Measurements from ENCODE around the gene BET1. TPM values are rescaled to one million over a fixed set of nuclear protein-coding genes. Genes with fewer than 3 reads are reported as not detected.

The BET1 gene
- total RNA-seq, 1 donor from 2014 or later = 35.4 TPM

GRCh38 chr7:93992421-93993110, 11.6 kb downstream of the BET1 start:
- TF ChIP-seq, protein P1, sequence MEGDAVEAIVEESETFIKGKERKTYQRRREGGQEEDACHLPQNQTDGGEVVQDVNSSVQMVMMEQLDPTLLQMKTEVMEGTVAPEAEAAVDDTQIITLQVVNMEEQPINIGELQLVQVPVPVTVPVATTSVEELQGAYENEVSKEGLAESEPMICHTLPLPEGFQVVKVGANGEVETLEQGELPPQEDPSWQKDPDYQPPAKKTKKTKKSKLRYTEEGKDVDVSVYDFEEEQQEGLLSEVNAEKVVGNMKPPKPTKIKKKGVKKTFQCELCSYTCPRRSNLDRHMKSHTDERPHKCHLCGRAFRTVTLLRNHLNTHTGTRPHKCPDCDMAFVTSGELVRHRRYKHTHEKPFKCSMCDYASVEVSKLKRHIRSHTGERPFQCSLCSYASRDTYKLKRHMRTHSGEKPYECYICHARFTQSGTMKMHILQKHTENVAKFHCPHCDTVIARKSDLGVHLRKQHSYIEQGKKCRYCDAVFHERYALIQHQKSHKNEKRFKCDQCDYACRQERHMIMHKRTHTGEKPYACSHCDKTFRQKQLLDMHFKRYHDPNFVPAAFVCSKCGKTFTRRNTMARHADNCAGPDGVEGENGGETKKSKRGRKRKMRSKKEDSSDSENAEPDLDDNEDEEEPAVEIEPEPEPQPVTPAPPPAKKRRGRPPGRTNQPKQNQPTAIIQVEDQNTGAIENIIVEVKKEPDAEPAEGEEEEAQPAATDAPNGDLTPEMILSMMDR (IDR thresholded peaks at IDR 0.05; ENCODE audit: insufficient read depth, low read length, poor library complexity, severe bottlenecking) = no peak
- H3K36me3 ChIP-seq (ENCODE audit: control insufficient read depth, insufficient read depth, low read length) = no peaks in the 10 kb centered on the region
- H3K27me3 ChIP-seq (ENCODE audit: control insufficient read depth, insufficient read depth, low read length) = no peaks in the 10 kb centered on the region
- H3K4me3 ChIP-seq (ENCODE audit: low read depth, low read length) = no peak overlapping the region
- no peak for DNase-seq (ENCODE audit: low read depth)

DNA sequence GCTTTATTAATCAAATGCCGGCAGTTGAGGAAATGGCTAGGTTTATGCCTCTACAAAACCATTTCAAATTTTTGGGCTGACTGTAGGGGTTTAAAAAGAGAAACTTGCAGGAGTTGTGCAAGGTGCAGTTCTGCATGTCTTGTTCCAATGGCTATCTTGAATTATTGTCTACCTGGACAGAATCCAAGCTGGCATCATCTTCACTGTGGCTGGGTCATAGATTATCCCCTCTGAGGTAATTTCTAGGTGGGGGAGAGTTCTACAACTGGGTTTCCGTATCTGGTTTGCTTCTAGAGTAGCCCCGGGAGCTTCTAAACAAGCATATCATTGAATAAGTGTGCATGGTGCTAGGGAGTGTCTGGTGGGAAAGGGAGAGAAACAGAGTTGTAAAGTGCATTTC, 16.9 kb downstream of the BET1 start:
- no peak for DNase-seq (ENCODE audit: low read depth)
- TF ChIP-seq, protein P1 (IDR thresholded peaks at IDR 0.05; ENCODE audit: insufficient read depth, low read length, poor library complexity, severe bottlenecking) = no peak
- no peaks in the 10 kb centered on the region for H3K27me3 ChIP-seq (ENCODE audit: control insufficient read depth, insufficient read depth, low read length)
- no peak overlapping the region for H3K4me3 ChIP-seq (ENCODE audit: low read depth, low read length)
- H3K36me3 ChIP-seq (ENCODE audit: control insufficient read depth, insufficient read depth, low read length) = no peaks in the 10 kb centered on the region

GRCh38 chr7:93985101-93985500, 19.1 kb downstream of the BET1 start:
- H3K27me3 ChIP-seq (ENCODE audit: control insufficient read depth, insufficient read depth, low read length) = no peaks in the 10 kb centered on the region
- H3K36me3 ChIP-seq (ENCODE audit: control insufficient read depth, insufficient read depth, low read length) = no peaks in the 10 kb centered on the region
- DNase-seq (ENCODE audit: low read depth) = no peak
- TF ChIP-seq, protein P1 (IDR thresholded peaks at IDR 0.05; ENCODE audit: insufficient read depth, low read length, poor library complexity, severe bottlenecking) = no peak
- no peak overlapping the region for H3K4me3 ChIP-seq (ENCODE audit: low read depth, low read length)

DNA sequence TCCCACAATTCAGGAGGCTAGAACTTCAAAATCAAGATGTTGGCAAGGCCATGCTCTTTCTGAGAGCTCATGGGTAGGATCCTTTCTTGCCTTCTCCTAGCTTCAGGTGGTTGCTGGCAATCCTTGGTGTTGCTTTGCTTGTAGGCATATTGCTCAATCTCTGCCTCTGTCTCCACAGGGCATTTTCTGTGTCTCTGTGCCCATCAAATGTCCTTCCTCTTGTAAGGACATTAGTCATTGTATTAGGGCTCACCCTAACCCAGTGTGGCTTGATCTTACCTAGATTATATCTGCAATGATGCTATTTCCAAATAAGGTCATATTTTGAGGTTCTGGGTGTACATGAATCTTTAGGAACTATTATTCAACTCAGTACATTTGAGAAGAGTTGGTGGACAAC, 20.1 kb downstream of the BET1 start:
- Histone ChIP-seq H3K36me3 (ENCODE audit: control insufficient read depth, insufficient read depth, low read length) (no peaks in the 10 kb centered on the region), H3K27me3 (ENCODE audit: control insufficient read depth, insufficient read depth, low read length) (no peaks in the 10 kb centered on the region), H3K4me3 (ENCODE audit: low read depth, low read length) (no peak overlapping the region)
- TF ChIP-seq, protein P1 (IDR thresholded peaks at IDR 0.05; ENCODE audit: insufficient read depth, low read length, poor library complexity, severe bottlenecking) = no peak
- no peak for DNase-seq (ENCODE audit: low read depth)

- no peaks in the 10 kb centered on the region for H3K27me3 ChIP-seq (ENCODE audit: control insufficient read depth, insufficient read depth, low read length)
- no peaks in the 10 kb centered on the region for H3K36me3 ChIP-seq (ENCODE audit: control insufficient read depth, insufficient read depth, low read length)
- TF ChIP-seq, protein P1 (IDR thresholded peaks at IDR 0.05; ENCODE audit: insufficient read depth, low read length, poor library complexity, severe bottlenecking) = no peak
- DNase-seq (ENCODE audit: low read depth) = no peak
- no peak overlapping the region for H3K4me3 ChIP-seq (ENCODE audit: low read depth, low read length)
Observed at GRCh38 chr7:93981480-93981874, 22.7 kb downstream of the BET1 start.

All from kidney epithelial cell (primary cell).